Uterus (tissue), 2 donors: ENCODE measurements around the gene PAPLN.

Experiments
- POLR2A ChIP-seq, 2 donors: fragments of 450-650 bp; IDR thresholded peaks; one replicate each; pipeline ENCODE4 v1.6.1; 2016; ENCODE audit warnings: antibody characterized with exemption in 2 of 2, mild to moderate bottlenecking in 1 of 2, moderate library complexity in 1 of 2
- TF ChIP-seq, protein P1 (sequence below), 4 experiments: fragments of 200-600 bp in 2 of 4; fragments of 450-650 bp in 2 of 4; sonication (generic) in 2 of 4; IDR thresholded peaks; one replicate each; pipeline ENCODE4 v1.5.1; 2016 to 2019; ENCODE audit warnings: antibody characterized with exemption in 4 of 4, mild to moderate bottlenecking in 2 of 4, moderate library complexity in 1 of 4

GRCh38 chr14:73217411-73217810, 19.9 kb upstream of the PAPLN start:
- TF ChIP-seq, protein P1, sequence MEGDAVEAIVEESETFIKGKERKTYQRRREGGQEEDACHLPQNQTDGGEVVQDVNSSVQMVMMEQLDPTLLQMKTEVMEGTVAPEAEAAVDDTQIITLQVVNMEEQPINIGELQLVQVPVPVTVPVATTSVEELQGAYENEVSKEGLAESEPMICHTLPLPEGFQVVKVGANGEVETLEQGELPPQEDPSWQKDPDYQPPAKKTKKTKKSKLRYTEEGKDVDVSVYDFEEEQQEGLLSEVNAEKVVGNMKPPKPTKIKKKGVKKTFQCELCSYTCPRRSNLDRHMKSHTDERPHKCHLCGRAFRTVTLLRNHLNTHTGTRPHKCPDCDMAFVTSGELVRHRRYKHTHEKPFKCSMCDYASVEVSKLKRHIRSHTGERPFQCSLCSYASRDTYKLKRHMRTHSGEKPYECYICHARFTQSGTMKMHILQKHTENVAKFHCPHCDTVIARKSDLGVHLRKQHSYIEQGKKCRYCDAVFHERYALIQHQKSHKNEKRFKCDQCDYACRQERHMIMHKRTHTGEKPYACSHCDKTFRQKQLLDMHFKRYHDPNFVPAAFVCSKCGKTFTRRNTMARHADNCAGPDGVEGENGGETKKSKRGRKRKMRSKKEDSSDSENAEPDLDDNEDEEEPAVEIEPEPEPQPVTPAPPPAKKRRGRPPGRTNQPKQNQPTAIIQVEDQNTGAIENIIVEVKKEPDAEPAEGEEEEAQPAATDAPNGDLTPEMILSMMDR (IDR thresholded peaks at IDR 0.05) = no peak
- TF ChIP-seq POLR2A (IDR thresholded peaks at IDR 0.05) = no peak
